Left forelimb (tissue), 1 donor: ENCODE measurements around the gene RPUSD4.

Experiments
- DNase-seq: peaks from one replicate; pipeline ENCODE4 v3.0.0-alpha.2; 2018; ENCODE audit warnings: low spot score

RPUSD4 gene

GRCh38 chr11:126156814-126157213 lies 54.6 kb downstream of the RPUSD4 start:
- DNase-seq = no peak

- DNase-seq = no peak
Measured at GRCh38 chr11:126155402-126156187, 55.9 kb downstream of the RPUSD4 start.

GRCh38 chr11:126154691-126155090 lies 56.8 kb downstream of the RPUSD4 start:
- DNase-seq = no peak

- DNase-seq = no peak
Measured at GRCh38 chr11:126153972-126154371, 57.5 kb downstream of the RPUSD4 start.

- no peak for DNase-seq
Measured at GRCh38 chr11:126153006-126153405, 58.4 kb downstream of the RPUSD4 start.

- no peak for DNase-seq
Measured at GRCh38 chr11:126152586-126152985, 58.9 kb downstream of the RPUSD4 start.

- DNase-seq = no peak
Measured at GRCh38 chr11:126152152-126152551, 59.3 kb downstream of the RPUSD4 start.
